GM20431 (cell line): Measurements from ENCODE around the gene HLX.

Experiments used
- in situ Hi-C: fragments of 300-500 bp; cut with MseI, MboI; formaldehyde crosslinking; loops from one replicate; pipeline ENCODE4 v1.15.0; 2020; ENCODE audit warnings: low sequenced_read_pairs; ENCODE audit not compliant: unreplicated experiment

The HLX gene

GRCh38 chr1:220880726-220881506 lies 1.7 kb downstream of the HLX start:
- in situ Hi-C loops, result loop anchor here (25.0 kb wide), 1 partner anchor 556 kb away; no protein-coding TSS in a partner anchor

GRCh38 chr1:220882061-220882891 lies 3.0 kb downstream of the HLX start:
- in situ Hi-C loops, result loop anchor here (25.0 kb wide), 1 partner anchor 555 kb away; no protein-coding TSS in a partner anchor

- in situ Hi-C loops, result loop anchor here (25.0 kb wide), 1 partner anchor 553 kb away; no protein-coding TSS in a partner anchor
These were observed 5.1 kb downstream of the HLX start for GRCh38 chr1:220884109-220884980.

GRCh38 chr1:220884981-220885918 lies 6.0 kb downstream of the HLX start:
- in situ Hi-C loops, result loop anchor here (25.0 kb wide), 1 partner anchor 552 kb away; no protein-coding TSS in a partner anchor

- in situ Hi-C loops, result loop anchor here (25.0 kb wide), 1 partner anchor 551 kb away; no protein-coding TSS in a partner anchor
These were observed 6.7 kb downstream of the HLX start for GRCh38 chr1:220885971-220886370.

GRCh38 chr1:220886470-220887201 lies 7.4 kb downstream of the HLX start:
- in situ Hi-C loops, result loop anchor here (25.0 kb wide), 1 partner anchor 551 kb away; no protein-coding TSS in a partner anchor

- in situ Hi-C loops, result loop anchor here (25.0 kb wide), 1 partner anchor 550 kb away; no protein-coding TSS in a partner anchor
These were observed 7.9 kb downstream of the HLX start for GRCh38 chr1:220887202-220887519.

- in situ Hi-C loops, result loop anchor here (25.0 kb wide), 1 partner anchor 550 kb away; no protein-coding TSS in a partner anchor
These were observed 8.5 kb downstream of the HLX start for GRCh38 chr1:220887520-220888416.

- in situ Hi-C loops, result loop anchor here (25.0 kb wide), 1 partner anchor 549 kb away; no protein-coding TSS in a partner anchor
These were observed 9.3 kb downstream of the HLX start for GRCh38 chr1:220888417-220888986.

GRCh38 chr1:220889333-220889732 lies 10.1 kb downstream of the HLX start:
- in situ Hi-C loops, result loop anchor here (25.0 kb wide), 1 partner anchor 548 kb away; no protein-coding TSS in a partner anchor

GRCh38 chr1:220889848-220890287 lies 10.6 kb downstream of the HLX start:
- in situ Hi-C loops, result loop anchor here (25.0 kb wide), 1 partner anchor 547 kb away; no protein-coding TSS in a partner anchor

GRCh38 chr1:220890602-220891001 lies 11.4 kb downstream of the HLX start:
- in situ Hi-C loops, result loop anchor here (25.0 kb wide), 1 partner anchor 547 kb away; no protein-coding TSS in a partner anchor

- in situ Hi-C loops, result loop anchor here (25.0 kb wide), 1 partner anchor 546 kb away; no protein-coding TSS in a partner anchor
These were observed 12.2 kb downstream of the HLX start for GRCh38 chr1:220891224-220892085.

- in situ Hi-C loops, result loop anchor here (25.0 kb wide), 1 partner anchor 545 kb away; no protein-coding TSS in a partner anchor
These were observed 12.8 kb downstream of the HLX start for GRCh38 chr1:220892086-220892376.

- in situ Hi-C loops, result loop anchor here (25.0 kb wide), 1 partner anchor 544 kb away; no protein-coding TSS in a partner anchor
These were observed 13.9 kb downstream of the HLX start for GRCh38 chr1:220892997-220893700.
